SK-N-SH (cell line): ENCODE results near the gene TWNK. TPM values are rescaled to one million over a fixed set of nuclear protein-coding genes. Genes with fewer than 3 reads are reported as not detected.

Source experiments
- CTCF ChIA-PET: fragments of 300-600, 350-600 bp; formaldehyde crosslinking; extraction: SDS; loops from one replicate; lab custom pipeline; 2021; lab: Yijun Ruan, JAX
- POLR2A ChIA-PET: fragments of 350-600 bp; sonication (Branson Sonifier 250); formaldehyde crosslinking; extraction: SDS; loops from one replicate; lab custom pipeline; 2020; ENCODE audit warnings: antibody characterized with exemption, inconsistent platforms; lab: Yijun Ruan, JAX
- DNase-seq: peaks from one replicate; pipeline ENCODE4 v3.0.0; 2012
- H2AFZ ChIP-seq: fragments of 200-600 bp; sonication (generic); 2 replicates; pipeline ENCODE4 v1.8.1; 2016; ENCODE audit warnings: antibody characterized with exemption, mild to moderate bottlenecking, low read depth
- H3F3A ChIP-seq: fragments of 200-600 bp; sonication (generic); replicated peaks from 2 replicates; pipeline ENCODE3; 2016; ENCODE audit warnings: antibody characterized with exemption, mild to moderate bottlenecking; ENCODE audit not compliant: insufficient read depth
- H3K27ac ChIP-seq, 2 experiments: fragments of 200-500 bp in 1 of 2; fragments of 200-600 bp in 1 of 2; sonication (Bioruptor generic) in 1 of 2; sonication (generic), shearing (Covaris generic) in 1 of 2; 2 replicates each; pipeline versions ENCODE4 v1.5.1 to v1.6.1; 2014 to 2016; ENCODE audit warnings: low read depth in 2 of 2, inconsistent platforms in 1 of 2, low read length in 1 of 2, mild to moderate bottlenecking in 1 of 2, mixed read lengths in 1 of 2
- H3K27me3 ChIP-seq: fragments of 200-600 bp; sonication (generic), shearing (Covaris generic); 2 replicates; pipeline ENCODE4 v1.6.1; 2016; ENCODE audit warnings: mixed run types; ENCODE audit not compliant: insufficient read depth
- H3K36me3 ChIP-seq, 2 experiments: fragments of 200-500 bp in 1 of 2; fragments of 200-600 bp in 1 of 2; sonication (Bioruptor generic) in 1 of 2; sonication (generic) in 1 of 2; replicated peaks in 1 of 2; 2 replicates each; pipeline versions ENCODE3 to v1.5.1; 2014 to 2016; ENCODE audit warnings: low read length in 1 of 2, mild to moderate bottlenecking in 1 of 2; ENCODE audit not compliant: insufficient read depth in 2 of 2, control insufficient read depth in 1 of 2
- H3K4me1 ChIP-seq, 2 experiments: fragments of 200-500 bp in 1 of 2; fragments of 200-600 bp in 1 of 2; sonication (Bioruptor generic) in 1 of 2; sonication (generic), shearing (Covaris generic) in 1 of 2; 2 replicates each; pipeline versions ENCODE4 v1.5.1 to v1.6.1; 2014 to 2016; ENCODE audit warnings: low read depth in 1 of 2, low read length in 1 of 2, mixed run types in 1 of 2; ENCODE audit not compliant: insufficient read depth in 2 of 2, control insufficient read depth in 1 of 2
- H3K4me2 ChIP-seq: fragments of 200-600 bp; sonication (generic), shearing (Covaris generic); 2 replicates; pipeline ENCODE4 v1.6.1; 2017; ENCODE audit warnings: mixed run types
- H3K4me3 ChIP-seq, 2 experiments: fragments of 200-500 bp in 1 of 2; fragments of 200-600 bp in 1 of 2; sonication (Bioruptor generic) in 1 of 2; sonication (generic), shearing (Covaris generic) in 1 of 2; 2 replicates each; pipeline versions ENCODE4 v1.5.1 to v1.8.1; 2014 to 2016; ENCODE audit warnings: low read depth in 2 of 2, inconsistent platforms in 1 of 2, low read length in 1 of 2, mild to moderate bottlenecking in 1 of 2, mixed read lengths in 1 of 2, moderate library complexity in 1 of 2
- H3K79me2 ChIP-seq: fragments of 200-600 bp; sonication (generic); 2 replicates; pipeline ENCODE4 v1.8.1; 2017; ENCODE audit warnings: mild to moderate bottlenecking; ENCODE audit not compliant: insufficient read depth
- H3K9ac ChIP-seq: fragments of 200-600 bp; sonication (generic); 2 replicates; pipeline ENCODE4 v1.6.1; 2017; ENCODE audit warnings: mixed run types
- H3K9me2 ChIP-seq: fragments of 200-600 bp; sonication (generic); 2 replicates; pipeline ENCODE4 v1.6.1; 2017; ENCODE audit warnings: mixed run types
- H3K9me3 ChIP-seq: fragments of 200-600 bp; sonication (generic); 2 replicates; pipeline ENCODE4 v1.6.1; 2017; ENCODE audit warnings: mixed run types, mild to moderate bottlenecking, moderate library complexity
- H4K20me1 ChIP-seq: fragments of 200-600 bp; sonication (generic); 2 replicates; pipeline ENCODE4 v1.6.1; 2017; ENCODE audit warnings: mild to moderate bottlenecking, mixed run types; ENCODE audit not compliant: insufficient read depth
- ELF1 ChIP-seq: IDR thresholded peaks from 2 replicates; pipeline ENCODE4 v1.4.0; 2012
- EP300 ChIP-seq, 2 experiments: IDR thresholded peaks; 2 replicates each; pipeline versions ENCODE4 v1.4.0 to v1.6.1; 2012; ENCODE audit warnings: borderline replicate concordance in 1 of 2, low read depth in 1 of 2, low read length in 1 of 2
- EZH2phosphoT487 ChIP-seq: fragments of 200-600 bp; sonication (generic); IDR thresholded peaks from 2 replicates; pipeline ENCODE4 v1.6.1; 2017; ENCODE audit warnings: low read depth, mixed run types, mild to moderate bottlenecking, antibody characterized with exemption, moderate library complexity, borderline replicate concordance
- GABPA ChIP-seq: IDR thresholded peaks from 2 replicates; pipeline ENCODE4 v1.4.0; 2012; ENCODE audit warnings: low read depth, mild to moderate bottlenecking
- MEF2A ChIP-seq: IDR thresholded peaks from 2 replicates; pipeline ENCODE4 v1.4.0; 2012; ENCODE audit warnings: low read depth, borderline replicate concordance
- MXI1 ChIP-seq: IDR thresholded peaks from 2 replicates; pipeline ENCODE4 v1.6.1; 2012; ENCODE audit warnings: mild to moderate bottlenecking, low read depth, low read length, improper control_type of control experiment
- NFIC ChIP-seq: IDR thresholded peaks from 2 replicates; pipeline ENCODE4 v1.4.0; 2012; ENCODE audit warnings: borderline replicate concordance
- RCOR1 ChIP-seq: fragments of 150-350 bp; IDR thresholded peaks from 2 replicates; pipeline ENCODE4 v1.6.1; 2017; ENCODE audit warnings: antibody characterized with exemption, low read length
- RFX5 ChIP-seq: IDR thresholded peaks from 2 replicates; pipeline ENCODE4 v1.6.1; 2012; ENCODE audit warnings: mild to moderate bottlenecking, improper control_type of control experiment, low read length
- SIN3A ChIP-seq: IDR thresholded peaks from 2 replicates; pipeline ENCODE4 v1.6.1; 2012; ENCODE audit warnings: low read depth, mild to moderate bottlenecking, low read length, moderate library complexity, borderline replicate concordance
- polyA plus RNA-seq, 3 experiments: library from polyadenylated mRNA; depleted of rRNA; stranded (reverse); fragments of >200 nt; gene quantifications; 2 replicates each; pipeline ENCODE4 v1.2.3, GENCODE V29; 2012
- TF ChIP-seq, protein P1 (sequence below): IDR thresholded peaks from 2 replicates; pipeline ENCODE4 v1.4.0; 2012; ENCODE audit warnings: low read depth
- TF ChIP-seq, protein P2 (sequence below): fragments of 200-600 bp; sonication (generic); IDR thresholded peaks from 2 replicates; pipeline ENCODE4 v1.6.1; 2017; ENCODE audit warnings: antibody characterized with exemption, mild to moderate bottlenecking, moderate library complexity
- TF ChIP-seq, protein P3 (sequence below): IDR thresholded peaks from 2 replicates; pipeline ENCODE4 v1.6.1; 2012; ENCODE audit warnings: mild to moderate bottlenecking, low read depth, low read length, moderate library complexity

Gene TWNK
- polyA plus RNA-seq, 1 of the 3 experiments (the other 2 are of a cell fraction) = 16.4 TPM

DNA sequence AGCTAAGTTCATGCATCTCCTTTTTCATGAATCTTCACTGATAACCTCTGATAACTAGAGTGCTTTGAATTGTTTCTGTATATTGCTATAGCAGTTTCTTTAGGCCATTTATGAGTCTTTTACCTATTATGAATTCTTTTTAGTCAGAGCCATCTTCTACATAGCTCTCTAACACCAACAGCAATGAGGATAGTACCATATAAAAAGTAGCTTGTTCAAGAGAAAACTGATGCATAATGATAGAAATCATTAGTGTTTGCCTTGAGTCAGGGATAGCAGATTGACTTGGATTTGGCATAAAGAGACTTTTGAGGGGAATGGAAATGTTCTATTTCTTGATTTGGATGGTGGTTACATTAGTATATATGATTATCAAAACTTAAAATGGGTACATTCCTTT, 43.8 kb upstream of the TWNK start:
- no peaks in the 10 kb centered on the region for H3K4me1 ChIP-seq
- CTCF ChIA-PET = interaction anchor here (0.9 to 1.6 kb wide), 4 partner anchors 9 to 71 kb away, joined by 3 to 8 read pairs (median 4); partner anchors contain the start of gene LZTS2
- H3K9me3 ChIP-seq = no peaks in the 10 kb centered on the region
- H3K27me3 ChIP-seq = no peaks in the 10 kb centered on the region
- 0 out of 2 replicates have a peak, but pooled peaks cover 2% of the 10 kb centered on the region for H3K79me2 ChIP-seq
- H3K4me3 ChIP-seq = no peak overlapping the region
- H2AFZ ChIP-seq = no peak overlapping the region
- POLR2A ChIA-PET = no interaction called here
- no peak for DNase-seq
- H3K9me2 ChIP-seq = no peaks in the 10 kb centered on the region
- H3K9ac ChIP-seq = no peak overlapping the region
- no peaks in the 10 kb centered on the region for H4K20me1 ChIP-seq
- no peak overlapping the region for H3K27ac ChIP-seq
- H3F3A ChIP-seq = peaks cover 9% of the 10 kb centered on the region
- H3K36me3 ChIP-seq = peaks cover 70 to 76% of the 10 kb centered on the region in 2 experiments
- no peak overlapping the region for H3K4me2 ChIP-seq
- no peak for TF ChIP-seq EP300 (IDR thresholded peaks at IDR 0.05; ENCODE audit: borderline replicate concordance in 1 of 2, low read depth in 1 of 2, low read length in 1 of 2)
- no peak for TF ChIP-seq MEF2A
- no peak for TF ChIP-seq RCOR1
- TF ChIP-seq NFIC = no peak
- TF ChIP-seq MXI1 = no peak
- no peak for TF ChIP-seq SIN3A
- TF ChIP-seq GABPA = no peak
- TF ChIP-seq, protein P1, sequence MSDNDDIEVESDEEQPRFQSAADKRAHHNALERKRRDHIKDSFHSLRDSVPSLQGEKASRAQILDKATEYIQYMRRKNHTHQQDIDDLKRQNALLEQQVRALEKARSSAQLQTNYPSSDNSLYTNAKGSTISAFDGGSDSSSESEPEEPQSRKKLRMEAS = no peak
- TF ChIP-seq ELF1 = no peak
- no peak for TF ChIP-seq RFX5
- TF ChIP-seq, protein P2, sequence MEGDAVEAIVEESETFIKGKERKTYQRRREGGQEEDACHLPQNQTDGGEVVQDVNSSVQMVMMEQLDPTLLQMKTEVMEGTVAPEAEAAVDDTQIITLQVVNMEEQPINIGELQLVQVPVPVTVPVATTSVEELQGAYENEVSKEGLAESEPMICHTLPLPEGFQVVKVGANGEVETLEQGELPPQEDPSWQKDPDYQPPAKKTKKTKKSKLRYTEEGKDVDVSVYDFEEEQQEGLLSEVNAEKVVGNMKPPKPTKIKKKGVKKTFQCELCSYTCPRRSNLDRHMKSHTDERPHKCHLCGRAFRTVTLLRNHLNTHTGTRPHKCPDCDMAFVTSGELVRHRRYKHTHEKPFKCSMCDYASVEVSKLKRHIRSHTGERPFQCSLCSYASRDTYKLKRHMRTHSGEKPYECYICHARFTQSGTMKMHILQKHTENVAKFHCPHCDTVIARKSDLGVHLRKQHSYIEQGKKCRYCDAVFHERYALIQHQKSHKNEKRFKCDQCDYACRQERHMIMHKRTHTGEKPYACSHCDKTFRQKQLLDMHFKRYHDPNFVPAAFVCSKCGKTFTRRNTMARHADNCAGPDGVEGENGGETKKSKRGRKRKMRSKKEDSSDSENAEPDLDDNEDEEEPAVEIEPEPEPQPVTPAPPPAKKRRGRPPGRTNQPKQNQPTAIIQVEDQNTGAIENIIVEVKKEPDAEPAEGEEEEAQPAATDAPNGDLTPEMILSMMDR = no peak
- TF ChIP-seq, protein P3, sequence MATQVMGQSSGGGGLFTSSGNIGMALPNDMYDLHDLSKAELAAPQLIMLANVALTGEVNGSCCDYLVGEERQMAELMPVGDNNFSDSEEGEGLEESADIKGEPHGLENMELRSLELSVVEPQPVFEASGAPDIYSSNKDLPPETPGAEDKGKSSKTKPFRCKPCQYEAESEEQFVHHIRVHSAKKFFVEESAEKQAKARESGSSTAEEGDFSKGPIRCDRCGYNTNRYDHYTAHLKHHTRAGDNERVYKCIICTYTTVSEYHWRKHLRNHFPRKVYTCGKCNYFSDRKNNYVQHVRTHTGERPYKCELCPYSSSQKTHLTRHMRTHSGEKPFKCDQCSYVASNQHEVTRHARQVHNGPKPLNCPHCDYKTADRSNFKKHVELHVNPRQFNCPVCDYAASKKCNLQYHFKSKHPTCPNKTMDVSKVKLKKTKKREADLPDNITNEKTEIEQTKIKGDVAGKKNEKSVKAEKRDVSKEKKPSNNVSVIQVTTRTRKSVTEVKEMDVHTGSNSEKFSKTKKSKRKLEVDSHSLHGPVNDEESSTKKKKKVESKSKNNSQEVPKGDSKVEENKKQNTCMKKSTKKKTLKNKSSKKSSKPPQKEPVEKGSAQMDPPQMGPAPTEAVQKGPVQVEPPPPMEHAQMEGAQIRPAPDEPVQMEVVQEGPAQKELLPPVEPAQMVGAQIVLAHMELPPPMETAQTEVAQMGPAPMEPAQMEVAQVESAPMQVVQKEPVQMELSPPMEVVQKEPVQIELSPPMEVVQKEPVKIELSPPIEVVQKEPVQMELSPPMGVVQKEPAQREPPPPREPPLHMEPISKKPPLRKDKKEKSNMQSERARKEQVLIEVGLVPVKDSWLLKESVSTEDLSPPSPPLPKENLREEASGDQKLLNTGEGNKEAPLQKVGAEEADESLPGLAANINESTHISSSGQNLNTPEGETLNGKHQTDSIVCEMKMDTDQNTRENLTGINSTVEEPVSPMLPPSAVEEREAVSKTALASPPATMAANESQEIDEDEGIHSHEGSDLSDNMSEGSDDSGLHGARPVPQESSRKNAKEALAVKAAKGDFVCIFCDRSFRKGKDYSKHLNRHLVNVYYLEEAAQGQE = no peak
- TF ChIP-seq EZH2phosphoT487 = no peak
